PFSK-1 (cell line): Measurements from ENCODE around the gene TMC6.

Source experiments
- FOXP2 ChIP-seq: optimal IDR thresholded peaks from 2 replicates; pipeline ENCODE3; 2011; ENCODE audit warnings: borderline replicate concordance, control low read depth, inconsistent platforms; ENCODE audit not compliant: insufficient read depth; ENCODE audit errors: extremely low read length, extremely low read depth
- POLR2AphosphoS5 ChIP-seq: IDR thresholded peaks from 2 replicates; pipeline ENCODE4 v1.6.1; 2012; ENCODE audit warnings: low read depth, mild to moderate bottlenecking, control low read depth, low read length, moderate library complexity
- SIN3A ChIP-seq: IDR thresholded peaks from 2 replicates; pipeline ENCODE4 v1.6.1; 2012; ENCODE audit warnings: mild to moderate bottlenecking, low read length, moderate library complexity, borderline replicate concordance; ENCODE audit not compliant: insufficient read depth
- TAF1 ChIP-seq: IDR thresholded peaks from 2 replicates; pipeline ENCODE4 v1.6.1; 2012; ENCODE audit warnings: low read length, control low read depth, borderline replicate concordance; ENCODE audit not compliant: insufficient read depth
- TF ChIP-seq, protein P1 (sequence below), 2 experiments: IDR thresholded peaks; 2 replicates each; pipeline versions ENCODE4 v1.6.1 to v1.8.0; 2011 to 2012; ENCODE audit warnings: low read depth in 2 of 2, low read length in 2 of 2, control low read depth in 1 of 2, inconsistent platforms in 1 of 2, mild to moderate bottlenecking in 1 of 2, moderate library complexity in 1 of 2; ENCODE audit not compliant: insufficient read depth in 1 of 2

TMC6 gene

DNA sequence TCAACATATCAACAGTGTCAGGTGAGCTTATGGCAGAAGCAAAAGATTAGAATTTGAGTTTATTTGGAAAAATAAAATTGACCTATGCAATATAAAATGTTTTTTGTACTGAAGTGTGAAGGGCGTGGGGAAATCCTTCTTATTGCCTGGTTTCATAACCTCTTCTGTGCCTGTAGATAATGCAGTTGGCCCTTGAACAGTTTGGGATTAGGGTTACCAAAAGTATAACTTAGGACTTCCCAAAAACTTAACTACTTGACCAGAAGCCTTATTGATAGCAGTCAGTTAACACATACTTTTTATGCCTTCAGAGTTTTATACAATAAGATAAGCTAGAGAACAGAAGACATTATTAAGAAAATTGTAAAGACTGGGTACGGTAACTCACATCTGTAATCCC is 66.0 kb downstream of the TMC6 start:
- TF ChIP-seq FOXP2 (no peak), SIN3A (no peak), POLR2AphosphoS5 (no peak), TAF1 (no peak)
- TF ChIP-seq, protein P1, sequence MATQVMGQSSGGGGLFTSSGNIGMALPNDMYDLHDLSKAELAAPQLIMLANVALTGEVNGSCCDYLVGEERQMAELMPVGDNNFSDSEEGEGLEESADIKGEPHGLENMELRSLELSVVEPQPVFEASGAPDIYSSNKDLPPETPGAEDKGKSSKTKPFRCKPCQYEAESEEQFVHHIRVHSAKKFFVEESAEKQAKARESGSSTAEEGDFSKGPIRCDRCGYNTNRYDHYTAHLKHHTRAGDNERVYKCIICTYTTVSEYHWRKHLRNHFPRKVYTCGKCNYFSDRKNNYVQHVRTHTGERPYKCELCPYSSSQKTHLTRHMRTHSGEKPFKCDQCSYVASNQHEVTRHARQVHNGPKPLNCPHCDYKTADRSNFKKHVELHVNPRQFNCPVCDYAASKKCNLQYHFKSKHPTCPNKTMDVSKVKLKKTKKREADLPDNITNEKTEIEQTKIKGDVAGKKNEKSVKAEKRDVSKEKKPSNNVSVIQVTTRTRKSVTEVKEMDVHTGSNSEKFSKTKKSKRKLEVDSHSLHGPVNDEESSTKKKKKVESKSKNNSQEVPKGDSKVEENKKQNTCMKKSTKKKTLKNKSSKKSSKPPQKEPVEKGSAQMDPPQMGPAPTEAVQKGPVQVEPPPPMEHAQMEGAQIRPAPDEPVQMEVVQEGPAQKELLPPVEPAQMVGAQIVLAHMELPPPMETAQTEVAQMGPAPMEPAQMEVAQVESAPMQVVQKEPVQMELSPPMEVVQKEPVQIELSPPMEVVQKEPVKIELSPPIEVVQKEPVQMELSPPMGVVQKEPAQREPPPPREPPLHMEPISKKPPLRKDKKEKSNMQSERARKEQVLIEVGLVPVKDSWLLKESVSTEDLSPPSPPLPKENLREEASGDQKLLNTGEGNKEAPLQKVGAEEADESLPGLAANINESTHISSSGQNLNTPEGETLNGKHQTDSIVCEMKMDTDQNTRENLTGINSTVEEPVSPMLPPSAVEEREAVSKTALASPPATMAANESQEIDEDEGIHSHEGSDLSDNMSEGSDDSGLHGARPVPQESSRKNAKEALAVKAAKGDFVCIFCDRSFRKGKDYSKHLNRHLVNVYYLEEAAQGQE (IDR thresholded peaks at IDR 0.05; ENCODE audit: insufficient read depth in 1 of 2, low read depth in 2 of 2, low read length in 2 of 2): no peak
